ENCODE data around the gene HTT. TPM values are rescaled to one million over a fixed set of nuclear protein-coding genes. Genes with fewer than 3 reads are reported as not detected.

The HTT gene
- polyA plus RNA-seq, 2 of the 4 experiments (the other 2 are of a cell fraction) = 14.5 to 16.9 TPM

GRCh38 chr4:3176367-3177229, 102.1 kb downstream of the HTT start:
- TF ChIP-seq EHF (CRISPR knock-in tag; IDR thresholded peaks at IDR 0.05) (no peak), REST (IDR thresholded peaks at IDR 0.05) (no peak), SREBF2 (IDR thresholded peaks at IDR 0.05) (no peak), EHMT2 (IDR thresholded peaks at IDR 0.05; ENCODE audit: low read depth) (no peak), POLR2AphosphoS2 (conservative IDR thresholded peaks at IDR 0.05; ENCODE audit: low read length) (no peak), KDM1A (IDR thresholded peaks at IDR 0.05; ENCODE audit: low read depth) (no peak), E2F6 (IDR thresholded peaks at IDR 0.05; ENCODE audit: borderline replicate concordance, low read depth) (no peak)
- FAIRE-seq (no peak), ATAC-seq (no peak), DNase-seq (ENCODE audit: low read depth in 1 of 2, low spot score in 1 of 2) (no peak)
- ChIA-PET CTCF (interaction anchor here (0.5 kb wide), 1 partner anchor 10 kb away, joined by 4 read pairs; no protein-coding TSS in a partner anchor), POLR2A (no interaction called here)
- H3K4me2 ChIP-seq = no peak overlapping the region
- no peak overlapping the region for H3K4me3 ChIP-seq
- 89% methylated on average over 11 of the region's 11 CpGs for WGBS (ENCODE audit: missing lambda C conversion rate)
- H3K27ac ChIP-seq = no peak overlapping the region
- H3K9me3 ChIP-seq = no peaks in the 10 kb centered on the region
- no peaks in the 10 kb centered on the region for H3K4me1 ChIP-seq

- ChIA-PET POLR2A (no interaction called here), CTCF (interaction anchor here (0.5 kb wide), 1 partner anchor 9 kb away, joined by 4 read pairs; no protein-coding TSS in a partner anchor)
- ATAC-seq (no peak), FAIRE-seq (no peak), DNase-seq (ENCODE audit: low read depth in 1 of 2, low spot score in 1 of 2) (no peak)
- H3K4me3 ChIP-seq = no peak overlapping the region
- no peaks in the 10 kb centered on the region for H3K4me1 ChIP-seq
- H3K9me3 ChIP-seq = no peaks in the 10 kb centered on the region
- H3K4me2 ChIP-seq = no peak overlapping the region
- H3K27ac ChIP-seq = no peak overlapping the region
- TF ChIP-seq MAFK (IDR thresholded peaks at IDR 0.05; ENCODE audit: partially characterized antibody) (no peak), PBX3 (IDR thresholded peaks at IDR 0.05) (no peak), HDAC2 (IDR thresholded peaks at IDR 0.05) (no peak), REST (IDR thresholded peaks at IDR 0.05) (no peak), BCL3 (IDR thresholded peaks at IDR 0.05) (no peak), GATA3 (IDR thresholded peaks at IDR 0.05; ENCODE audit: borderline replicate concordance) (no peak), FOSB (CRISPR knock-in tag; IDR thresholded peaks at IDR 0.05) (no peak)
These were observed 102.9 kb downstream of the HTT start for GRCh38 chr4:3177426-3177825.
